H9 (cell line): Measurements from ENCODE around the gene DTNA. TPM values are rescaled to one million over a fixed set of nuclear protein-coding genes. Genes with fewer than 3 reads are reported as not detected.

Experiments
- DNase-seq: peaks from one replicate; pipeline ENCODE4 v3.0.0-alpha.2; 2017
- H2AFZ ChIP-seq: one replicate; pipeline ENCODE4 v1.6.1; 2013; ENCODE audit warnings: mild to moderate bottlenecking, low read length, control low read depth, moderate library complexity
- H2AK5ac ChIP-seq: 2 replicates; pipeline ENCODE4 v1.6.1; 2013; ENCODE audit warnings: low read length, control low read depth, mixed read lengths; ENCODE audit not compliant: insufficient read length
- H2BK120ac ChIP-seq: one replicate; pipeline ENCODE4 v1.6.1; 2013; ENCODE audit warnings: low read depth, mild to moderate bottlenecking, low read length, control low read depth, inconsistent platforms; ENCODE audit not compliant: poor library complexity, severe bottlenecking
- H2BK12ac ChIP-seq: 2 replicates; pipeline ENCODE4 v1.6.1; 2013; ENCODE audit warnings: low read length, control low read depth, mixed read lengths, low read depth; ENCODE audit not compliant: insufficient read length
- H2BK15ac ChIP-seq: 2 replicates; pipeline ENCODE4 v1.6.1; 2013; ENCODE audit warnings: low read depth, low read length, control low read depth
- H2BK20ac ChIP-seq: one replicate; pipeline ENCODE4 v1.6.1; 2013; ENCODE audit warnings: low read depth, mild to moderate bottlenecking, low read length, control low read depth, inconsistent platforms; ENCODE audit not compliant: poor library complexity, severe bottlenecking
- H2BK5ac ChIP-seq: 2 replicates; pipeline ENCODE4 v1.6.1; 2013; ENCODE audit warnings: low read length, control low read depth, mixed read lengths; ENCODE audit not compliant: insufficient read length
- H3K14ac ChIP-seq: 2 replicates; pipeline ENCODE4 v1.6.1; 2013; ENCODE audit warnings: low read length, control low read depth; ENCODE audit not compliant: insufficient read depth
- H3K18ac ChIP-seq: 2 replicates; pipeline ENCODE4 v1.6.1; 2013; ENCODE audit warnings: low read depth, mild to moderate bottlenecking, mixed read lengths, low read length, control low read depth; ENCODE audit not compliant: insufficient read length
- H3K23ac ChIP-seq: 2 replicates; pipeline ENCODE4 v1.6.1; 2013; ENCODE audit warnings: low read length, control low read depth, mixed read lengths, low read depth; ENCODE audit not compliant: insufficient read length
- H3K23me2 ChIP-seq: 2 replicates; pipeline ENCODE4 v1.6.1; 2013; ENCODE audit warnings: low read depth, mild to moderate bottlenecking, mixed read lengths, low read length, control low read depth; ENCODE audit not compliant: insufficient read length, poor library complexity, severe bottlenecking
- H3K27ac ChIP-seq: 2 replicates; pipeline ENCODE4 v1.5.1; 2013; ENCODE audit warnings: low read length, control low read depth, mixed read lengths, low read depth; ENCODE audit not compliant: insufficient read length
- H3K27me3 ChIP-seq: 2 replicates; pipeline ENCODE4 v1.6.1; 2013; ENCODE audit warnings: low read length, control low read depth, inconsistent platforms; ENCODE audit not compliant: insufficient read depth
- H3K4ac ChIP-seq: 2 replicates; pipeline ENCODE4 v1.6.1; 2013; ENCODE audit warnings: low read depth, mild to moderate bottlenecking, control low read depth, inconsistent platforms, low read length, moderate library complexity
- H3K4me1 ChIP-seq: 2 replicates; pipeline ENCODE4 v1.6.1; 2013; ENCODE audit warnings: low read length, control low read depth, inconsistent platforms; ENCODE audit not compliant: insufficient read depth
- H3K4me2 ChIP-seq: 2 replicates; pipeline ENCODE4 v1.6.1; 2013; ENCODE audit warnings: low read length, control low read depth, mixed read lengths; ENCODE audit not compliant: insufficient read length, insufficient read depth
- H3K56ac ChIP-seq: 2 replicates; pipeline ENCODE4 v1.6.1; 2013; ENCODE audit warnings: low read depth, mild to moderate bottlenecking, mixed read lengths, low read length, control low read depth; ENCODE audit not compliant: insufficient read length
- H3K79me1 ChIP-seq: 2 replicates; pipeline ENCODE4 v1.6.1; 2013; ENCODE audit warnings: low read depth, mild to moderate bottlenecking, moderate library complexity, low read length, control low read depth, inconsistent platforms; ENCODE audit not compliant: insufficient read depth, poor library complexity, severe bottlenecking
- H3K79me2 ChIP-seq: 2 replicates; pipeline ENCODE4 v1.6.1; 2013; ENCODE audit warnings: low read length, control low read depth, inconsistent platforms; ENCODE audit not compliant: insufficient read depth
- H3K9ac ChIP-seq: 2 replicates; pipeline ENCODE4 v1.6.1; 2013; ENCODE audit warnings: low read length, control low read depth, mixed read lengths; ENCODE audit not compliant: insufficient read length; ENCODE audit errors: extremely low read depth
- H3K9me3 ChIP-seq: one replicate; pipeline ENCODE4 v1.6.1; 2013; ENCODE audit warnings: low read depth, low read length, inconsistent platforms; ENCODE audit not compliant: control insufficient read depth
- H3T11ph ChIP-seq: one replicate; pipeline ENCODE4 v1.6.1; 2013; ENCODE audit warnings: mild to moderate bottlenecking, low read length, control low read depth, inconsistent platforms
- H4K20me1 ChIP-seq: one replicate; pipeline ENCODE4 v1.6.1; 2013; ENCODE audit not compliant: control insufficient read depth, insufficient read length, insufficient read depth
- H4K5ac ChIP-seq: 2 replicates; pipeline ENCODE4 v1.6.1; 2013; ENCODE audit warnings: low read depth, mild to moderate bottlenecking, mixed read lengths, low read length, control low read depth; ENCODE audit not compliant: insufficient read length
- H4K8ac ChIP-seq: replicated peaks from 2 replicates; pipeline ENCODE4 v1.6.1; 2013; ENCODE audit warnings: low read length, control low read depth, mixed read lengths, low read depth; ENCODE audit not compliant: insufficient read length
- H4K91ac ChIP-seq: 2 replicates; pipeline ENCODE4 v1.6.1; 2013; ENCODE audit warnings: low read depth, mild to moderate bottlenecking, moderate library complexity, mixed read lengths, low read length, control low read depth; ENCODE audit not compliant: insufficient read length
- H3K27ac Mint-ChIP-seq, 3 experiments: 2 replicates in 2 of 3; 3 replicates in 1 of 3; pipeline ENCODE4 v1.8.0; 2020 to 2021; ENCODE audit warnings: mixed read lengths in 3 of 3, mild to moderate bottlenecking in 1 of 3, moderate library complexity in 1 of 3
- H3K27me3 Mint-ChIP-seq: 2 replicates; pipeline ENCODE4 v1.8.0; 2021; ENCODE audit warnings: low read depth, mild to moderate bottlenecking, moderate library complexity, mixed read lengths
- H3K36me3 Mint-ChIP-seq, 3 experiments: 2 replicates in 2 of 3; 3 replicates in 1 of 3; pipeline ENCODE4 v1.8.0; 2020 to 2021; ENCODE audit warnings: low read depth in 3 of 3, mixed read lengths in 3 of 3; ENCODE audit not compliant: insufficient read depth in 1 of 3
- H3K4me1 Mint-ChIP-seq, 2 experiments: 2 replicates each; pipeline ENCODE4 v1.8.0; 2020; ENCODE audit warnings: mixed read lengths in 2 of 2
- H3K4me3 Mint-ChIP-seq, 2 experiments: 2 replicates in 1 of 2; 3 replicates in 1 of 2; pipeline ENCODE4 v1.8.0; 2020 to 2021; ENCODE audit warnings: mild to moderate bottlenecking in 2 of 2, mixed read lengths in 2 of 2, moderate library complexity in 1 of 2
- H3K9me3 Mint-ChIP-seq, 2 experiments: 2 replicates in 1 of 2; 3 replicates in 1 of 2; pipeline ENCODE4 v1.8.0; 2020; ENCODE audit warnings: mild to moderate bottlenecking in 2 of 2, mixed read lengths in 2 of 2, moderate library complexity in 1 of 2
- WGBS: extraction: QIAGEN DNeasy Blood & Tissue Kit; methylation state at CpG from one replicate; pipeline ENCODE4 v1.1.7; 2013; ENCODE audit warnings: missing lambda C conversion rate, low lambda C conversion rate, mixed read lengths; ENCODE audit not compliant: insufficient read length; ENCODE audit errors: extremely low coverage; 5-methylcytosine and 5-hydroxymethylcytosine counted together
- total RNA-seq: library from RNA; stranded (reverse); gene quantifications from 2 replicates; pipeline ENCODE4 v1.2.1, GENCODE V29; 2021
- TF ChIP-seq, protein P1 (sequence below): fragments of 200-600 bp; sonication (generic); conservative IDR thresholded peaks from 3 replicates; pipeline ENCODE4 v1.8.0; 2021; ENCODE audit warnings: antibody characterized with exemption, mild to moderate bottlenecking

The DTNA gene
- total RNA-seq, 1 experiment from 2014 or later = 25.5 TPM

DNA sequence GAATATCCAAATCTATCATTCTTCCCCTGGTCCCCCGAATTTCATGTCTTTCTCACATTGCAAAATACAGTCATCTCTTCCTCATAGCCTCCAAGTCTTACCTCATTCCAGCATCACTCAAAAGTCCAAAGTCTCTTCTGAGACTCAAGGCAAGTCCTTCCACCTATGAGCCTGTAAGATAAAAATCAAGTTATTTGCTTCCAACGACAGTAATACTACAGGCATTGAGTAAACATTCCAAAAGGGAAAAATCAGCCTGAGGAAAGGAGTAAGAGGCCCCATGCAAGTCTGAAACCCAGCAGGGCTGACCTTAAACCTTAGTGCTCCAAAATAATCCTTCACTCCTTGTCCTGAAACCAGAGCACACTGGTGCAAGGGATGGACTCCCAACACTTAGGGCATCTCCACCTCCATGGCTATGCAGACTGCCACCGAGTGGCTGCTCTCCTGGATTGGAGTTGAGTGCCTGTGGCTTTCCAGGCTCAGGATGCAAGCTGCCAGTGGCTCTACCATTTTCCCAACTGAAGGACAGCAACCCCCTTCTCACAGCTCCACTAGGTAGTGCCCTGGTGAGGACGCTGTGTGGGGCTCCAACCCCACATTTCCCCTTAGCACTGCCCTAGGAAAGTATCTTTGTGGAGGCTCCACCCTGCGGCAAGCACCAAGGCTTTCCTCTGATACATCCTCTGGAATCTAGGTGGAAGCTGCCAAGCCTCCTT is 16.3 kb downstream of the DTNA start:
- Histone ChIP-seq H2AFZ (no peak overlapping the region), H3K4ac (no peak overlapping the region), H2BK12ac (no peak overlapping the region), H3T11ph (no peak overlapping the region), H2BK5ac (no peak overlapping the region), H3K14ac (no peak overlapping the region), H3K9me3 (no peaks in the 10 kb centered on the region), H3K27me3 (no peaks in the 10 kb centered on the region), H4K8ac (no peak overlapping the region), H2BK120ac (no peak overlapping the region), H2BK15ac (no peak overlapping the region), H3K23ac (no peak overlapping the region), H4K91ac (no peak overlapping the region), H3K56ac (no peak overlapping the region), H3K4me1 (no peaks in the 10 kb centered on the region; the same call in 1 of the 2 replicates), H3K4me2 (no peak overlapping the region), H4K20me1 (no peaks in the 10 kb centered on the region), H3K23me2 (no peaks in the 10 kb centered on the region), H2BK20ac (no peak overlapping the region), H3K79me1 (no peaks in the 10 kb centered on the region), H2AK5ac (no peak overlapping the region), H4K5ac (no peak overlapping the region), H3K9ac (no peak overlapping the region), H3K79me2 (no peaks in the 10 kb centered on the region), H3K27ac (no peak overlapping the region), H3K18ac (no peak overlapping the region)
- Mint-ChIP-seq H3K36me3 (peaks cover 4 to 13% (median 7%) of the 10 kb centered on the region in 3 experiments; a peak in 4 of 7 replicates), H3K4me3 (no peak overlapping the region), H3K4me1 (peaks cover 18 to 22% of the 10 kb centered on the region in 2 experiments), H3K27me3 (no peaks in the 10 kb centered on the region), H3K9me3 (peaks cover 10 to 13% of the 10 kb centered on the region in 2 experiments; a peak in 3 of 5 replicates), H3K27ac (0 out of 7 replicates have a peak overlapping the region, but pooled peaks of 1 of the 3 experiments have one; percentile 34)
- TF ChIP-seq, protein P1, sequence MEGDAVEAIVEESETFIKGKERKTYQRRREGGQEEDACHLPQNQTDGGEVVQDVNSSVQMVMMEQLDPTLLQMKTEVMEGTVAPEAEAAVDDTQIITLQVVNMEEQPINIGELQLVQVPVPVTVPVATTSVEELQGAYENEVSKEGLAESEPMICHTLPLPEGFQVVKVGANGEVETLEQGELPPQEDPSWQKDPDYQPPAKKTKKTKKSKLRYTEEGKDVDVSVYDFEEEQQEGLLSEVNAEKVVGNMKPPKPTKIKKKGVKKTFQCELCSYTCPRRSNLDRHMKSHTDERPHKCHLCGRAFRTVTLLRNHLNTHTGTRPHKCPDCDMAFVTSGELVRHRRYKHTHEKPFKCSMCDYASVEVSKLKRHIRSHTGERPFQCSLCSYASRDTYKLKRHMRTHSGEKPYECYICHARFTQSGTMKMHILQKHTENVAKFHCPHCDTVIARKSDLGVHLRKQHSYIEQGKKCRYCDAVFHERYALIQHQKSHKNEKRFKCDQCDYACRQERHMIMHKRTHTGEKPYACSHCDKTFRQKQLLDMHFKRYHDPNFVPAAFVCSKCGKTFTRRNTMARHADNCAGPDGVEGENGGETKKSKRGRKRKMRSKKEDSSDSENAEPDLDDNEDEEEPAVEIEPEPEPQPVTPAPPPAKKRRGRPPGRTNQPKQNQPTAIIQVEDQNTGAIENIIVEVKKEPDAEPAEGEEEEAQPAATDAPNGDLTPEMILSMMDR = no peak
- no CpG with 5 or more reads among the region's 5 CpGs for WGBS
- peak; percentile 52 for DNase-seq
